NCI-H2171 (cell line): ENCODE measurements around the gene SNX18.
"Not testable (repeated sequence)": the region's sequence is repeated elsewhere in the genome, so short reads cannot be mapped to it uniquely, and the experiment has no call there.

ENCODE experiments used
- DNase-seq: peaks from one replicate; lab custom pipeline; 2025; lab: John Stamatoyannopoulos, UW

SNX18 gene

DNA sequence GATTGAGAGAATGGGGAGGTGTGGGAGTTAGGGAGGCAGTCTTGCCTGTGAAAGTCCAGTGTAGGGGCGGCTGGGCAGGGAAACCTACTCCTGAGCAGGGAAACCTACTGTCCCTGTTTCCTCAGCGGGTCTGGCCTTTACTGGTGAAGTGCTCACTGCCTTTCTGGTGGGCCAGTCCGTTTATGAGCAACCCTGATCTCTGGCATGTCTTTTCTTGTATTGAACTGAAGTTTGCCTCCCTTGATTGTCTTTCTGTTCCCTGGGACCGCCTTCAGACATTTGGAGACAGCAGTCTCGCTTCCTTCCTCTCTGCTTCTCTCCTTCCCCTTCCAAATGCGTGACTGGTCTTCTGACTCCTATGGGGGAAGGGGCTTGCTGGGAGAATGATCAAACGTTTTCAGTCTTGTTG, 2.9 kb downstream of the SNX18 start:
- DNase-seq, result no peak

DNA sequence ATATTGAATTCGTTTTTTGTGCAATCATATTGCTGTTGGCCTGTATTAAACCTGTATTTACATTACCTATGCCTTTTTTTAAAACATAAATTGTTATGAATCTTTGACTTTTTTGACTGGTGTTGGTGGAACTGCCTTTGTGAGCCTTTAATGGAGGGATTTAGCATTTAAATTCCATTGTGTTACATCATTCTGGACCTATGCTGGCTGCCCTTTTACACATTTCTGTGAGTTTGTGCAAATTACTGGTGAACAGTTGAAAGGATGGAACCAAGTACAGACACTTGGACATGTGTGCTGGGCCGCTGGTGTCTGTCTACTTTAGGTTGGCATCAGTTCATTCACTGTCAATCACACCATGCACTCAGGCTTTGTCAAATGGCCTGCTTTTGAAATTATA, 3.4 kb downstream of the SNX18 start:
- DNase-seq, result no peak

DNA sequence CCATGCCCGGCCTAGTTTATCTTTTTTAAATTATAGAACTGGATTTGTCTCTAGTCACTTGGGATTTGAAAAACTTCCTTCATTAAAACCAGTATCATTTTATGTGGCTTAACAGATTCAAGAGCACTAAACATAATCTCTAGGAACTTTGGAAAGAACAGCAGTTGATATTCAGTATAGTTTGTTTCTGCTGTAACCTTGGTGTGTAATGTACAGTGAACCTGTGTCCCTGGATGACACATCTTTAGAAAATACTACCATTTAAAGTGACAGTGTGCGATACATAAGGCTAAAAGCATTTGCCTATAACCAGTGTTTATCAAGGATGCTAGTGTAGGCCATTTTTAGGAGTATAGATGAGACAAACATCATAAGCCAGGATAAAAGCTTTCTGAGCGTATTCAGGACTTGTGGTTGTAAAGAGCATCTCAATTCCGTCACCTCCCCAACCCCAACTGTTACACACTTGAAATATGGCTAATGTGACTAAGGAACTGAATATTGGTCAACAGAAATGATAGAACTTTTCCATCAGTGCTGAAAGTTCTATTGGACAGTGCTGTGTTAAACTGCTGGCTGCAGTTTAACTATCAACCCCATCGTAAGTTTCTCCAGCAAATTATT, 4.4 kb downstream of the SNX18 start:
- no peak for DNase-seq

DNA sequence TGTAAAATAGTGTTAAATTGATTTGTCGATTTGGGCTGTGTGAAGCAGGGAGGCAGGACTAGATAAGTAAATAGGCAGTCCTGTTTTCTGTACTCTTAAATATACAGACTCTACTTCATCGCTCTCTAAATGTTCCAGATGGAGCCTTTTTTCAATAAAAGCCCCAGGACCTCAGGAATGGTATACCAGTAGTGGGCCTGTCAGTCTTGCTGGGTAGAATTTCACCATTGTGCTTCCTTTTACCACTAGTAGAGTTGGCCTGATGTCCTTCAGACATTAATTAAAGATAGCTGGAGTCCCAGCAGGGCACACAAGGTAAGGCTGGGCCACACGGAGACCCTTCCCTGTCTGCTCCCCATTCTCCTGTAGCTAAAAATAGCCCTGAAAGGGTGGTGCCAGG, 6.0 kb downstream of the SNX18 start:
- DNase-seq, result no peak

DNA sequence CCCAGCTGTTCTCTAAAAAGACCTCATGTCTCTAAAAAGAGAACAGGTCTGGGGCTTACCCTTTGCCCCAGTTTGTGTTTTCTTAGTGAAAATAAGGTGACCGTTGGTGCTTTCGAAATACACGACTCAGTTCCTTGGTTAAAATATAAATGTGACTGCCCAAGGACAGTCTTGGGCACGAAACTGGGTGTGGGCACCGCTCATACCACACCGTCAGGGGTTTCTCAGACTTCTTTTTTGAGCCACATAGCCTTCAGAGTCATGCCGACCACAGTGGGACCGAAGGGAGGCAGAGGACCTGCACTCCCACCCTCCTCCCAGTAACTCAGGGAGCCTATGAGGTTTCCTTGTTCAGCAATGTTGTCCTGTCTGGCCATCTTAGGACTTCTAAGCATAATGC, 6.5 kb downstream of the SNX18 start:
- no peak for DNase-seq

DNA sequence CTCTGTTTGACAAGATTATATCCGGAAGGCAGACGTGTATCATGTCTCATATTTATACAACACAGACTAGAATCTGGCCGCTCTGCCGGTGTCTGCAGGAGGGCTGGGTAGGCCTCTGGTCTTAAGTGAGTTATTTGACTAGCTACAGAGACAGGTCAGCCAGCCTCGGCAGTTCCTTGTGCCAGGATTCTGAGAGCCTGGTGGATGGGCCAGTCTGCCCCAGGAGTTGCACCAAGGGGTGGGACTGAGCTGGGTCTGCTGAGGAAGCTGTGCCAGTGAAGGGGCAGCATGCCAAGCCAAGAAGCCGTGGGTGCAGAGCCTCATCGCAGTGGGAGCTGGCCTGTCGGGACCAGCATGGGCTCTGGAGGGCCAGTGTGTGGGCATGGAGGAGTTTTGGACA, 7.1 kb downstream of the SNX18 start:
- no peak for DNase-seq

DNA sequence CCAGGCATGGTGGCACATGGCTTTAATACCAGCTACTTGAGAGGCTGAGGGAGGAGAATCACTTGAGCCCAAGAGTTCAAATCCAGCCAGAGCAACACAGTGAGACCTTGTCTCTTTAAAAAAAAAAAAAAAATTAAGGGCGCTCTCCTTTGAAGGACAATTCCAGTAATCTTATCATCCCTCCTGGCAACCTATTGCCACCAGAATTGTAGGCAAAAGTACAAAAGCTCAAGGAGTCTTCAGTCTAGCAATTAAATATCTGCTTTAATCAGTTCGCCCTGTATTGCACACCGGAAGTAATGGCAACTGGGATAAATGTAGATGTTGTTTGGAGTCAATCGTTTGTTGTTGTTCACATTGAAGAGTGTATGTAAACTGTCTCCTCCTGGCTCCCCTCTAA, 7.7 kb downstream of the SNX18 start:
- no peak for DNase-seq

DNA sequence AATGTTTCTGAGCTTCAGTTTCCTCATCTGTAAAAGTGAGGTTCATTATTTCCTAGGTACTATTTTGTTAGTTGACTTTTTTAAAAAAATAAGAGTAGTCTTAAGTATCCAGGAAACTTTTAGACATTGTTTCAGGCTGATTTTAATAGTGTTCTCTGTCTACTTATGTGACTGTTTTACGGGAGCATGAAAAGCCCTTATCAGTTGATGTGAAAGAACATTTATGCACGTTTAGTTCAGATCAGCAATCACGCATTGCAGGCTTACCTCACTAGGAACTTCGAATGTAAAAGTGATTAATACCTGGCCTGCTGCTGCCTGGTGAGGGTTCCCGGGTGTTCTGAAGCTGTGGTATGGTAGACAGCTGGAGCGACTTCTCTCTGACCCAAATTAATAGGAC, 8.1 kb downstream of the SNX18 start:
- no peak for DNase-seq

DNA sequence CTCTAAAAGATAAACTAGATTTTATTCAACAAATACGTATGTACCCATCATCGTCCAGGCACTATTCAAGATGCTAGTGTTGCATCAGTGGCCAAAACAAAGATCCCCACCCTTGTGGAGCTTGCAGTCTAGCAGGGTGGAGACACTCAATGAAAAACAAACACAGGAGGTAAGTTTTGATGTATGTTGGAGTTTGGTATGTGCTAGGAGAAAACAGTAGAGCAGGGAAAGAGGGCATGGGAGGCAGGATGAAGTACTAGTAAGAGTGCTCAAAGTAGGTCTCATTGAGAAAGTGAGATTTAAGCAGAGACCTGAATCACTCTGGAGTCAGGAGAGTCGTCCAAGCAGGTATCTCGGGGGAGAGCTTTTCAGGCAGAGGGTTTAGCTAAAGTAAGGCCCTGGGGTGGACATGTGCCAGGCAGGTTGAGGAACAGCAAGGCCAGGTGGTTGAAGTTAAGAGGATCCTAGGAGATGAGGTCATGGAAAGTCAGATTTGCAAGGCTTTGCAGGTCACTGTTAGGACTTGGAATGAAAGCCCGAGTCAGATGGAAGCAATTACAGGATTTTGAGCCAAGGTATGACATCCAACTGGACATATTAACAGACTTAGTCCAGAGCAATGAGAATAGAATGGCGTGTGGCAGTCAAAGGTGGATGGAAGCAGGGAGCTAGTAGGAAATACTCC, 9.2 kb downstream of the SNX18 start:
- DNase-seq, result no peak

DNA sequence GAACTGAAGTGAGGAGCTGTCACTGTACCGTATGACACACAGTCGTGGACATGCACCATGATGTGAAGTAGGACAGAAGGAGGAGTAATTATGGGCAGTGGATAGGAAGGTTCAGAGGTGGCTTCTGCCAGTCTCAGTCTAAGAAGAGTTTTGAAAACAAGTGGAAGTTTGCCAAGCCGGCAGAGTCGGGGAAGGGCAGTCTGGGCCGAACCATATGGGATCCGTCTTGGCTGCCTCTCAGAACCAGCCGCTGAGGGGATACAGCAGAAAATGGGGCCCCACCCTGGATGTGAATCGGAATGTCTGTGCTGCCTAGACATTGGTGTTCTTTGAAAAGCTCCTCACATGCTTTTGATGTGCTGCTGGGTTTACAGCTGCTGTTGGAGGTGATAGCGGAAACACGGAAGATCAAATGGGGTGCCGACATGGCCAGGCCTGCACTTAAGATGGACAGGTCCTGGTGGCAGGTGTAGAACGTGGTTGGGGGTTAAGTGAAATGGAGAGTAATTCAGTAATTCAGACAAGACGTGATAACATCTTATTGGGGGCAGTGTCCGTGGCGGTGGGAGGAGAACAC, 11.2 kb downstream of the SNX18 start:
- DNase-seq, result no peak

DNA sequence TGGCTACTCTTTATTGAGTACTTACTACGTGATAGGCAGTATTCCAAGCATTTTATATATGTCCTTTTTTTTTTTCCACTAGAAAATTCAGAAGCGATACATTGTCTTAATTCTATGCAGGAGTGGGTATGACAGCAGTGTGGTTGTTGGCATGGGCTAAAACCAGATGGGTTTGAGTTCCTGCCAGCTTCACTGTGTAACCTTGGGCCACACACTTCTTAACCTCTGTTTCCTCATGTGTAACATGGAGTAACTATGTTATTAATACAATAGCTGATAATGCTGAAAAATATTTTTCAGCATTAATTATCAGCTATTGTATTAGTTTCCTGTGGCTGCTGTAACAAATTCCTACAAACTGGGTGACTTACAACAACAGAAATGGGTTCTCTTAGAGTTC, 12.0 kb downstream of the SNX18 start:
- DNase-seq, result no peak

DNA sequence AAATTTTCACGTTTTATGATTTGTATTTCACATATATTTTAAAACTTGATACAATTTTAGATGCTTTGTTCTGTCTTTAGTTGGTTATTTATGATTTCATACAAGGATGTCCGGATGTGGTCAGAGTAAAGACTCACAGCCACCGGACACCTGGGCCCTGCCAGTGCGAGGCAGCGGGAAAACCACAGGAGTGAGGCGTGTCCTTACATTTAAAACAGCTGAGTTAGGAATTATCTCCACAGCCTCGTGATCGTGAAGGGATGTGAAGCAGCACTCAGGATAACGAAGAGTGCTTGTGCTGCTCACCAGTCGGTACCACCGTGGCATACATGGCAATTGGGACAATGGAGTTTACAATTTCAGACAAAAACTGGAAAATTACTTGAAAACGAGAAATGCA, 14.0 kb downstream of the SNX18 start:
- DNase-seq, result no peak

DNA sequence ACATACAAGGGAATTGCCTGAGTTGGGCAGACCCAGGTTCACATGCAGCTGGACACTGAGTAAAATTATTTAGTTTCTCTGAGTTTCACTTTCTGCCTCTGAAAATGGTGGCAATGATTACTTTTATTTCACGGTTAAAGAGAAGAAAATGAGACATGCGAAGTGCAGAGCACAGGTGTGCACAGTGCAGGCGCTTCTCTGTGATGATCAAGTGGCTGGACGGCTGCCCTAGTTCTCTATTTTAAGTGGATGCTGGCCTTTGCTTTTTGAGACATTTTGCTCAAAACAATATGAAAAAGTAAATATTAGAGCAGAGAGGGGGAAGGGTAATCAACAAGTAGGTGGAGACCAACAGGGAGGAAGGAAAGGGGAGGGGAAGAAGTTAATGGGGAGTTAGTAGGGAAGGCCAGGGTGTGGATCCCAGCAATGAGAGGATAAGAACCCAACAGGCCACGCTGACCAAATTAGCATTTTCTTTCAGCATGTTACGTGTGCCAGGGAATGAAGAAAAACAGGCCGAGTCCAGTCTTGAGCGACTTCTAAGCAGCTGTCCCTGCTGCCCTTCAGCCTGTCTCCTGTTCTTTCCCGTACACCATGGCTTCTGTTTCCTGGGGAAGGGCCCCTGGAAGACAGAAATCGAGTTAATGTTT, 16.1 kb downstream of the SNX18 start:
- no peak for DNase-seq

DNA sequence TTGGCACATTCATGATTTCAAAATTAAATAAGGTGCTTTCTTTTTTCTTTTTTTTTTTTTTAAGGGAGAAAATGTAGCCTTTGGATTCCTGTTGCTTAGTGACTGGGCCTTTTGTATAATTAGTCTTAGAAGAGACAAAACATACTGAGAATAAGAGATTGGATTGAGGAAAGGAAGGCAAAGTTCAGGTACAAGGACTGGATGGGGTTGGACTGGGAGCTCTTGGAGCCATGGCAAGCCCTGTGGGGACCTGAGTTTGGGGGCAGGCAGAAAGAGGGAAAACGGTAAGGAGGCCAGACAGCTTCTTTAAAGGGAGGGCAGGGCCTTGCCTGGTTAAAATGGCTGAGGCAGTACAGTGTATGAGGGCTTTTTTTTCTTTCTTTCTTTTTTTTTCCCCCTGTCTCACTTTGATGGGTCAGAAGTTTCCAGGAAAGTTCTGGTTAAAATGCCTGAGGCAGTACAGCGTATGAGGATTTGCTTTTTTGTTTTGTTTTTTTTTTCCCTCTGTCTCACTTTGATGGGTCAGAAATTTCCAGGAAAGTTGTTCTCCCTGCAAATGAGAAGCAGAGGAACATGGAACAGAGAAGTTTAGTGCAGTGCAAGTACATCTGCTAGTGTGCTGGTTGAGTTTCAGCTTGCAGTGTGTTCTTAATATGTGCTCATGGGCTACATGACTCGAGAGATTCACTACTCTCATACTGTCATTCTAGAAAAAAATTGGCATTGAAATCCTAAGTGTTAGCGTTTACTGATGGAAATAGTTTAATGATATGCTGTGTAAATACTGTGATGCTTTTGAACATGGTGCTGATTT, 16.8 kb downstream of the SNX18 start:
- DNase-seq, result no peak

DNA sequence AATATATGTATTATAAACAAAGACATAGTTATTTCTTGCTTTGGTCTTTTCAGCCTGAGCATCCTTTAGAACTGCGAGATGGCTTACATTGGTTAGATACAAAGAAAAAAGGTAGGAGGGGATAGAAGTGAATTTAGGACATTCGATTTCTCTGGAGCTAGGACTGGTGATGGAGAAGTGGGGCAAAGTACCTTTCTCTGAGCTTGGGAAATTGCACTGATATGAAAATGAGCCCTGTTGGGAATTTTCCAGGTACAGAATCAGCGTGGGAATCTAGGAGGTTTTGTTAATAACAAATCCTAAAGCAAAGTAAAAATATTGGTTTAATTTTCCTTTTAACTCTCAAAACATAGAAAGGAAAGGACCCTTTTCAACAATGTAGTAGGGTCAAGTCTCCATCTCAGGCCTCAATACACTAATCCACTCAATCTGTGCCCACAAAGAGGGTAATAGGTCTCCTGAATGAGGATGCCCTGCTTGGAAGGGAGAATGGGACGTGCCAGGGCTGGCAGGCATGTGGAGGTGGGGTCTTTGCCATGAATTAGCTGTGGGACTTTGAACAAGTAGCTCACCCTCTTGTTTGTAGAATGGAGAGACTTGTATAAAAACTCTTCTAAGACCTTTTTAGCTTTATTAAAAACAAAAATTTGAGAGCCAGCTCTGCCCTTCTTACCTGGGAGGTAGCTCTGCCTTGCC, 17.7 kb downstream of the SNX18 start:
- no peak for DNase-seq

DNA sequence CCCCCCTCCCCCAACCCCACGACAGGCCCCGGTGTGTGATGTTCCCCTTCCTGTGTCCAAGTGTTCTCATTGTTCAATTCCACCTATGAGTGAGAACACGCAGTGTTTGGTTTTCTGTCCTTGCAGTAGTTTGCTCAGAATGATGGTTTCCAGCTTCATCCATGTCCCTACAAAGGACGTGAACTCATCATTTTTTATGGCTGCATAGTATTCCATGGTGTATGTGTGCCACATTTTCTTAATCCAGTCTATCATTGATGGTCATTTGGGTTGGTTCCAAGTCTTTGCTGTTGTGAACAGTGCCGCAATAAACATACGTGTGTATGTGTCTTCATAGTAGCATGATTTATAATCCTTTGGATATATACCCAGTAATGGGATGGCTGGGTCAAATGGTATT, 18.8 kb downstream of the SNX18 start:
- not testable (repeated sequence) for DNase-seq

DNA sequence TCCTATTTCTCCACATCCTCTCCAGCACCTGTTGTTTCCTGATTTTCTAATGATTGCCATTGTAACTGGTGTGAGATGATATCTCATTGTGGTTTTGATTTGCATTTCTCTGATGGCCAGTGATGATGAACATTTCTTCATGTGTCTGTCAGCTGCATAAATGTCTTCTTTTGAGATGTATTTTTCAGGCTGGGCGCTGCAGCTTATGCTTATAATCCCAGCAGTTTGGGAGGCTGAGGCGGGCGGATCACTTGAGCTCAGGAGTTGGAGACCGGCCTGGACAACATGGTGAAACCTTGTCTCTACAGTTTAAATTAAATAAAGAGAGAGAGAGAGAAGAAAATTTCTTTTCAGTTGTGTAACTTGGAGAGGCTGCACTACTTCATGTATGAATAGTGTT, 19.3 kb downstream of the SNX18 start:
- DNase-seq, result not testable (repeated sequence)

DNA sequence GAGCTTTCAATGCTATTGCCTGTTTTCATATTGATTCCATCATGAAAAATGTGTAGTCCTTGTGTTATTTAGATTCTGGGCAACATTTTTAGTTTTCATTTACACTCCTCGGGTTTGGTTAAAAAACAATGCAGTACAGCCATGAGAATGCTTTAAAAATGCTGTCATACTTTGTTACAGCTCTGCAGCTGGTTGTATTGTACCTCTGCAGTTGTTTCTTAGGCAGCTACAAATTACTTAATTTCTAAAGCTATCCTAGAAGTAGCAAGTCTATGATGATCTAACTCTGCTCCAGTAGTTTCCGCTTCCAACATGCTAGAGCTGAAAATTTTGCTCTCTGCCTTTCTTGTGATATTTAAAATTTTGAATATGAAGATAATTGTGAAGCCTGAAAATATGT, 20.2 kb downstream of the SNX18 start:
- DNase-seq, result no peak

DNA sequence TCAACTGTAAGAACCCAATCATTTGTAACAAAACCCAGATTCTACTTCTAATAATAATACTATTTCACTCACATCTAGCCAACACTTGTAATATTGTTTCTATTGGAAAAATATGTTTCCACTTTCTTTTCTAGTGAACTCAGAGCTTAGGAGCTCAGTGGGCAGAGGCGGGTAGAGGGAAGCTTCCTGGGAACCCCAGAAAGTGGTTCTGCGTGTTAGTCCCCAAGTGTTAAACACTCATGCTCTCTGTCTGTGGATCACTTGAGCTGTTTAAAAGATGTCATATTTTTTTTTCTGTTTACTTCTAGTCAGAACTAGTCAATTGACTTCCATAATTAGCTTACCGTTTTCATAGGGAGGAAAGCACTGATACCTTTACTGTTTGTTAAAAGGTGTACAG, 20.6 kb downstream of the SNX18 start:
- DNase-seq, result no peak

DNA sequence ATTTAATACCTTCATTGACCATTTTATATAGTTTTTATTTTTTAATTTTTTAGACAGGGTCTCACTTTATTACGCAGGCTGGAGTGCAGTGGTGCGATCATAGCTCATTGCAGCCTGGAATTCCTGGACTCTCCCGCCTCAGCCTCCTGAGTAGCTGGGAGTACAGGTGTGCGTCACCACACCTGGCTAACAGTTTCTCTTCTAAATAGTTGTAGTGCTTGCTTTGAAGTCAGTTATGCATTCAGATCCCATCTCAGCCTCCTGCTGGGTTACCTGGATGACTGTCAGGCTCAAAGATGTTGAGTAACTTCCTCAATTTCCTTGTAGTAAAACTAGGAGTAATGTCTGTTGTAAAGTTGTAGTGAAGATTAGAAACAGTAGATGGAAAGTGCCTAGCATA, 21.4 kb downstream of the SNX18 start:
- no peak for DNase-seq

DNA sequence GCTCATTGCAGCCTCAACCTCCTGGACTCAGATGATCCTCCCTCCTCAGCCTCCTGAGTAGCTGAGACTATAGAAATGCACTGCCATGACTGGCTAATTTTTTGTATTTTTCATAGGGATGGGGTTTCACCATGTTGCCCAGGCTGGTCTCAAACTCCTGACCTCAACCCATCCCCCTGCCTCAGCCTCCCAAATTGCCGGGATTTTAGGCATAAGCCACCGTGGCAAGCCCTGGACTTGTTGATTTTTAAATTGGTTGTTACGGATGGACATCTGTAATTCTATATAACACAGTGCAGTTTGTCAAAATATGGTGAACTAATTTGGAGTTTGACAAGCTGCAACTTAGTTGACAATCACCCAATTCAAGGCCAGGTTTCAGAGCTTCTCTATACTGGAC, 22.7 kb downstream of the SNX18 start:
- no peak for DNase-seq
